Sciatic nerve (tissue), 2 donors: ENCODE results near the gene DUOXA2. TPM values are rescaled to one million over a fixed set of nuclear protein-coding genes. Genes with fewer than 3 reads are reported as not detected.
"Not testable (repeated sequence)": the region's sequence is repeated elsewhere in the genome, so short reads cannot be mapped to it uniquely, and the experiment has no call there.

Experiments used
- ATAC-seq: fragments of 200-7000 bp; cut with Tn5 transposase; one replicate; pipeline ENCODE4 v1.9.1; 2020; ENCODE audit warnings: mild to moderate bottlenecking, moderate library complexity
- DNase-seq: peaks from one replicate; pipeline ENCODE4 v3.0.0-alpha.2; 2020; ENCODE audit warnings: low spot score
- intact Hi-C: fragments of 100-400 bp; cut with DNase I; formaldehyde crosslinking; loops from one replicate; pipeline ENCODE4 v1.14.2; 2022
- total RNA-seq: library from RNA; stranded (reverse); fragmentation: NEBNext Ultra II Directional; extraction: Animal tissue kit (Norgen Biotek cat#: 25700); gene quantifications from one replicate; pipeline ENCODE4 v1.2.1, GENCODE V29; 2021
- donor health status: DM: no; HTN: no; CAD: no.
- donor health status: DM: no; HTN: no; CAD: no.

DUOXA2 gene
- total RNA-seq, 1 donor from 2014 or later: not detected

GRCh38 chr15:45093622-45094357 is 20.3 kb upstream of the DUOXA2 start:
- intact Hi-C loops: no loop called here
- DNase-seq (no peak), ATAC-seq (no peak)

- no peak for DNase-seq
- peak; percentile 18 for ATAC-seq
- intact Hi-C loops: no loop called here
These were observed 19.8 kb upstream of the DUOXA2 start for GRCh38 chr15:45094358-45094730.

DNA sequence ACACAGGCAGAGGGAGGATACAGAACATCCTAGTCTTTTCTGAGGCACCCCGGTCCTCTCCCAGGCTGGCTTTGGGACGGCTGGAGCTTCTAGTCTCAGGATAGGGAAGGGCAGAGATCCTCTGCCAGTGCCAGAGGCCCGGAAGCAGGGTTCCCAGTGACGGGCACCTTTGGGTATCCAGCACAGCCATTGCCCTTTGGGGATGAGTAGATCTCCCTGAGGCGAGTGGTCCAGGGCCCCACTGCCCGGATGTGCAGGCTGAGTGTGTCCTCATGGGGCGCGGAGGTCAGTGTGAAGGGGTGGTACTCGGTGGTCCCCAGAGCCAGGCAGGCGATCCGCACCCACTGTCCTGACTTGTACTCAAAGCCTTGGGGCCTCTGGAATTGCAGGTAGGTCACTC is 18.5 kb upstream of the DUOXA2 start:
- no peak for DNase-seq

GRCh38 chr15:45097466-45097865 is 16.7 kb upstream of the DUOXA2 start:
- DNase-seq (no peak), ATAC-seq (no peak)
- intact Hi-C loops: no loop called here

More for the DNA sequence above, 18.5 kb upstream of the DUOXA2 start:
- no peak for ATAC-seq
- intact Hi-C loops: no loop called here

- ATAC-seq: no peak
- intact Hi-C loops: no loop called here
- DNase-seq: peak; percentile 23
These were observed 14.5 kb upstream of the DUOXA2 start for GRCh38 chr15:45099549-45100165.

DNA sequence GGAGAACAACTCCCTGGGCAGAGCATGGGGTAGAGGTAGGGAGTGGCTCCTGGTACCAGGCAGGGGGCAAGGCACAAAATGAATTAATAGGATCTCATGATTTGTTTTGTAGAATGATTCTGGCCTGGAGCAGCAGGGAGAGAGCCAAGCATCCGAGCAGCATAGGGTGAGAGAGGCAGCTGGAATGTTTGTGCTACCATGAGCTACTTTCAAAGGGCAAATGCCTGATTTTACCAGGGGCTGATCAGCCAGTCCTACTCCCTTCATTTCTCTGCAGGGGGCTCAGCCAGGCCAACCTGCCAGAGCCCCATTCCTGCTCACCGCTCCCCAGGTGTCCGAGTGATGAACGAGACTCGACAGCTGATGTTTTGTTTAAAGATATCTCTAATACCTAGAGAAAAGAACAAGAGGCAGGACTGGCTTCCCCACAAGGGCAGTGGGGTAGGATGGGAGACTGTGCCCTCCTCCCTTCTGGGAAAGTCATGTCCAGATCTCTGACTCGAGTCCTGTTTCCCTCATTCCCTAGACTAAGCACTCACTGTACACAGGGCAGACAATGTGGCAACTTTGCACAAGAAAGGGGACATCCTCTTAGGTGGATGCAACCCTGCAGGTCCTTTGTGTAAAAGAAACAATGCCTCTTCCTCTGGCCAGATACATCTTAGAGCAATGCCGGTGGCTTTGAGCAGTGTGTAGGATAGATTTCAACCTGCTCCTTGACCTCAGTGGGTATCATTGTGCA is 13.1 kb upstream of the DUOXA2 start:
- intact Hi-C loops: no loop called here
- ATAC-seq (no peak), DNase-seq (peak; percentile 18)

DNA sequence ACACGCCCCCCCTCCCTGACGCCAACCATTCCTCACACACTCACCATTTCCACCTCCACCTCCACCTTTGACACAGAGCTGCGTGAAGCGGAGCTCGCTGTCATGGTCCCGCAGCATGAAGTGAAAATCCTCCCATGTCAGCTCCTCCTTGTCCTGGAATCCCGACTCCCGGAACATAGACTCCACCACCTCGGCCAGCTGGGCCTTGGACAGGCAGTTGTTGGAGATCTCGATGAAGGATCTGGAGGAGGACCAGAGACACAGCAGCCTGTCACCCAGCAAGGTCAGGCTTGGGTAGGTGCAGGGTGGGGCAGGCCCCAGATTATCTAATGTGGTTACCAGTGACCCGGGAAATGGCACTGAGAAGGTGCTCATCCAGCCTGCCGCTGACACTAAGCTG is 12.4 kb upstream of the DUOXA2 start:
- DNase-seq (peak; percentile 22), ATAC-seq (no peak)
- intact Hi-C loops: no loop called here

DNA sequence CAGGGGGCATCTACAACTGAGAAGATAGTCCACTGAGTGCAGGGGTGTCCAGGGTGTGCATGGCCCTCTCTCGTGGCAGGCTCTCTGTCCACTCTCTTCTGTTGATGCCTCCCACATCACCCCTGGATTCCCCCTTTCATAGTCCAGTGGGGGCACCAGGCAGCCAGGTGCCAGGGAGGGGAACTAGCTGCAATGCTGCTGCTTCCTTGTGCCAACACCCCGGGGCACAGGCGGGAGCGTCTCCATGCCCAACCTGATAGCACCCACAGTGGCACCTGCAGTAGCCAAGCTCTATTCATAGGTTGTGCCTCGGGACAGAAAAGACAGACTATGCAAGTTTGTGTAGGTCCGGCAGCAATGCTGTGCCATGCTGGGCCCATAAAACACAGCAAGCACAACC is 11.9 kb upstream of the DUOXA2 start:
- intact Hi-C loops: no loop called here
- ATAC-seq: no peak
- DNase-seq: peak; percentile 35

DNA sequence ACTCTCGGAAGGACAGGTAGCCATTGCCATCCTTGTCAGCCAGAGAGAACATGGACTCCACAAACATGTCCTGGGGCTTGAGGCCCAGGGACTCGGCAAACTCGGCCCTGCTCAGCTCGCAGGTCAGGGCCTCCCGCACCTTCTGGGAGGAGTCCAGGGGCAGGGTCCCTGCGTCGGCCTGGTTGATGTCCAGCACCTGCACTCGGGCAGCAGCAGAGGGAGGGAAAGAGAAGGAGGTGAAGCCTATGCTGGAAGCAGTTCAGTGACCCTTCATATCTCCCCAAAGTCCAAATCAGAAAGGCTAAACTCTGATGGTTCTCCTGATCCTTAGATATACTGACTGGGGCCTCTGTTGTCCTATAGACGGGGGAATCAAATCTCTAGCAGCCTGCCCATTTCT is 10.0 kb upstream of the DUOXA2 start:
- DNase-seq: peak; percentile 28
- intact Hi-C loops, ATAC-seq: not testable (repeated sequence)

GRCh38 chr15:45105586-45105985 is 8.5 kb upstream of the DUOXA2 start:
- intact Hi-C loops: no loop called here
- DNase-seq (peak; percentile 35), ATAC-seq (no peak)

DNA sequence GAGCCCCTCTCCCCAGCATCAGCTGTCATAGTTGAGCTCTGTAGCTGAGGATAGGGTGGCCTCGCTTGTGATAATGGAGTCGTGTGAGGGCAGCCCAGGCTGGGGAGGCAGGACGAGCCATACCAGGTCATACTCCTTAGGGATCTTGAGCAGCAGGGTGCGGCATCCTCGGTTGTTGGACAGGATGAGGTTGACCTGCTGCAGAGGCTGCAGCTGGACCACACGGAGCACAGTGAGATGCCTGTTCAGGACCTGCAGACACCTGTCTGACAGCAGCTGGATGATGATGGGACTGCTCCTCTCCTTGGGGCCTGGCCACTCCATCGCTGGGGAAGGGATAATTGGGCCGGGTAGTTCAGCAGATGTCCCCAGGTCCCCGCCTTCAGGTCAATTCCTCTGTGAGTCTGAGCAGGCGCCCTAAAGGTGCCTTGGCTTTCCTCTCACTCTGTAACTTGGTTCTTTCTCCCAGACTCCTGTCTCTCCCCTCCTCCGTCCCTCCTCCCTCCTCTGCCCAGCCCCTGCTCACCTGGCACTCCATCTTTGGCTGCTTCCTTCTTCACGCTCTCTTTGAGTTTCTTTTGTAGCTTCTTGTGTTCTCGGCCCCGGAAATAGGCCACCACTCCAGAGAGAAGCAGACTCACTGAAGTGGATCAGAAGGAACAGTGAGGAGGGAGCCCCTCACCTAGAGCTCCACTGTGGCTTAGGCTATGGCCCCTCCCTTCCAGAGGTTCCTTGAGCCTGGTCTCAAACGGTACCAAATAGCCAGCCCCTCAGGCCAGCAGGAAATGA is 7.9 kb upstream of the DUOXA2 start:
- ATAC-seq: no peak
- intact Hi-C loops: no loop called here
- peak; percentile 44 for DNase-seq

DNA sequence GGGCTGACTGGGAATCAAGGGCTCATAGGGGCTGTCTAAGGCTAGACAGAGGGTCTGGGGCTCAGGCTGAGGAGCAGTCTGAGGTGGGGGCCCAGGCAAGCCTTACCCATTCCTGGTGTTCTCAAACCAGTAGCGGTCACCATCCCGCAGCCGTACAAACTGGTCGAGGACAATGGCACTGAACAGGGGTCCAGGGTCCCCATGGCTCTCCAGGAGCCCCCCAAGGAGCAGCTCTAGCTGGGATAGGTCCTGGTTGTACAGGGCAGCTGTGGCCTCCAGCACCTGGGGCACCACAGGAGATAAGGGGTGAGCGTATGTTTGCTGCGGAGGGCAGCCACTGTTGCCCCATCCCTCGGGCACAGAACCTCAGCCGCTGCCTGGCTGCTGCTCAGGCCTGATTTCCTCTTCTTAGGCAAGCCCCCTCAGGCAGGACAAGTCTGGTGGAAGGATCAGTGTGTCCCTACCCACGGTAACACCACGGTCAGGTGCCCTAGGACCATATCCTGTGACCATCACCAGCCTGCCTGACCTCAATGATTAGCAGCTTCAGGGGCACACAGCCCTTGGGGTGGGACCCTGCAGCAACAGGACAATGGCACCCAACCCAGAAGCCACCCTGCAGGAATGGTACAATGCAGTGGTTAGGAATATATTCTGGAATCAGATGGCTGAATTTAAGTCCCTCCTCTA is 6.0 kb upstream of the DUOXA2 start:
- intact Hi-C loops: no loop called here
- DNase-seq (peak; percentile 33), ATAC-seq (no peak)

DNA sequence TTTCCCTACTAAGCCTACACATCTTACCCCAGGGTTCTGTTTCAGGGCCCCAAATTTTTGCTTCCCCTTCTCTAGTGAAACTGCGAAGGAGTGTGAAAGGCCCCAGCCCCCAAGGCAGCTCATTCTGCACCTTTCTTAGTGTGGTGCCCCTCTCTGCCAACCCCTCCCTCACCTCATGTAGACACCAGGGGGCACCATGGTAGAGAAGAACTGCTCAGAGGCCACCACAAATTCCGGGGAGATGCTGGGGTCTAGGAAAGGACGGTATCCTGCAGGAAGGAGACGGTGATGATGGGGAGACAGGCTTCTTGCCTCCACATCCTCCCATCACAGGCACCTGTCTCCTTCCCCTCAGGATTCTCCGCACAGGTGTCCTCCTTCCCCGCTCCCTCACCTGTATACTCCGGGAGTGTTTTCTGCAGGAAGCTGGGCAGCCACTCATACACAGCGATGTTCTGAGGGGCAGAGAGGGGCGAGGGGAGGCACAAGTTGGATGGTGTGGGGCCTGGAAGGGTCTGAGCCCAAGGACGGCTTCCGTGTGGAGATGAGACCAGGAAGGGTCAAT is 3.8 kb upstream of the DUOXA2 start:
- intact Hi-C loops: no loop called here
- ATAC-seq: no peak

GRCh38 chr15:45111390-45112142 is 2.6 kb upstream of the DUOXA2 start:
- ATAC-seq: no peak
- intact Hi-C loops: no loop called here

More for the DNA sequence above, 3.8 kb upstream of the DUOXA2 start:
- DNase-seq: no peak

DNA sequence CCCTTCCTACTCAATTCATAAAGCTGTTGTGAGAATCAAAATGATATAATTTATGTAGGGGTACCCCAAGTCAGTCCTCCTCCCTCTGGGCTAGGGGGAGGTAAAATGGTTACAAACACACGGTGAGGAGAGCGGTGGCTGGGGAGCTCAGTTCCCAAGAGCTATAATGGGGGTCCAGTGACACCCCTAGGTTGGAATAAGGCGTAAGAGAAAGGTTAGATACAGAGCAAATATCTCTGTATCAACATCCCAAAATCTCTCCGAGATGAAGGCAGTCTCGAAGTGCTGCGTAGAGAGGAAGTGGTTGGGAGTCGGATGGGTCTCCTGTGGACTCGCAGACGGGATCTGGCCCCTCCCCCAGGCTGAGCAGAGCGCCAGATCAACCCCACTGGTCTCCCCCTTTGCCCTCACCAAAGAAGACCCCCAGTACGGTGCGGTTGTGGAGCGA is 2.0 kb upstream of the DUOXA2 start:
- no peak for DNase-seq
- no peak for ATAC-seq
- intact Hi-C loops: no loop called here

More at GRCh38 chr15:45111390-45112142, 2.6 kb upstream of the DUOXA2 start:
- no peak for DNase-seq

GRCh38 chr15:45112591-45113379 is 1.3 kb upstream of the DUOXA2 start:
- intact Hi-C loops: no loop called here
- no peak for DNase-seq
- ATAC-seq: no peak

GRCh38 chr15:45113380-45113990 is 641 bp upstream of the DUOXA2 start:
- no peak for ATAC-seq
- intact Hi-C loops: no loop called here
- no peak for DNase-seq
